ENCODE results near the gene MYH11. TPM values are rescaled to one million over a fixed set of nuclear protein-coding genes. Genes with fewer than 3 reads are reported as not detected.

The MYH11 gene
- total and polyA plus RNA-seq, 10 of the 15 experiments (the other 5 are each of a cell fraction or from before 2014, with no cell fraction given): 0.01 to 1.9 (median 0.13) TPM; not detected in 1

- Histone ChIP-seq H3K4me3 (no peak overlapping the region), H3K36me3 (ENCODE audit: control insufficient read depth in 2 of 2, insufficient read depth in 2 of 2, low read length in 1 of 2) (no peaks in the 10 kb centered on the region), H3K79me2 (ENCODE audit: control insufficient read depth, insufficient read depth, low read length) (no peaks in the 10 kb centered on the region), H3K27ac (ENCODE audit: control insufficient read depth, insufficient read depth) (no peak overlapping the region), H3K4me1 (ENCODE audit: control insufficient read depth, insufficient read depth, low read length) (no peaks in the 10 kb centered on the region), H3K9me3 (replicated peaks; ENCODE audit: control insufficient read depth, insufficient read depth, low read length) (no peaks in the 10 kb centered on the region), H3K9ac (ENCODE audit: control insufficient read depth, insufficient read depth, low read length) (no peak overlapping the region), H3K27me3 (replicated peaks in 1 of 2; ENCODE audit: control insufficient read depth in 2 of 2, insufficient read depth in 2 of 2, low read length in 1 of 2) (no peaks in the 10 kb centered on the region), H2AFZ (ENCODE audit: control insufficient read depth, low read depth, low read length) (no peak overlapping the region), H4K20me1 (ENCODE audit: control insufficient read depth, insufficient read depth) (no peaks in the 10 kb centered on the region), H3K4me2 (ENCODE audit: control insufficient read depth, insufficient read depth) (no peak overlapping the region)
- ChIA-PET POLR2A (interaction anchor here (0.5 kb wide), 1 partner anchor 348 kb away, joined by 4 read pairs; no protein-coding TSS in a partner anchor), SMC1A (ENCODE audit: uncharacterized antibody, unreplicated experiment) (interaction anchor here (1.3 kb wide), 1 partner anchor 16 kb away, joined by 3 read pairs; no protein-coding TSS in a partner anchor), RAD21 (ENCODE audit: unreplicated experiment) (no interaction called here), CTCF (no interaction called here)
- FAIRE-seq (no peak), DNase-seq (ENCODE audit: low read depth, low spot score) (no peak), ATAC-seq (no peak)
- BruUV-seq (replicated peaks): no TSS peak
- intact Hi-C loops (cut with micrococcal nuclease; ENCODE audit: unreplicated experiment) (no loop called here), in situ Hi-C loops (cut with MboI) (no loop called here)
- WGBS (ENCODE audit: insufficient coverage, insufficient replicate concordance, low lambda C conversion rate, missing lambda C conversion rate): 29% methylated on average over 4 of the region's 4 CpGs
- no peak for TF ChIP-seq YY1 (IDR thresholded peaks at IDR 0.05; ENCODE audit: low read depth, low read length)
- TF ChIP-seq EGR1 (IDR thresholded peaks at IDR 0.05; ENCODE audit: borderline replicate concordance in 1 of 2, low read depth in 2 of 2, low read length in 2 of 2): no peak
- no peak for TF ChIP-seq NBN (IDR thresholded peaks at IDR 0.05)
- TF ChIP-seq JUNB (IDR thresholded peaks at IDR 0.05): no peak
- TF ChIP-seq HDAC2 (IDR thresholded peaks at IDR 0.05): no peak
- TF ChIP-seq NR2C1 (IDR thresholded peaks at IDR 0.05): no peak
- TF ChIP-seq RELB (IDR thresholded peaks at IDR 0.05; ENCODE audit: low read depth): no peak
- TF ChIP-seq MAX (IDR thresholded peaks at IDR 0.05; ENCODE audit: low read depth, low read length): no peak
- no peak for TF ChIP-seq ATF2 (IDR thresholded peaks at IDR 0.05; ENCODE audit: low read length)
- TF ChIP-seq SMC3 (IDR thresholded peaks at IDR 0.05; ENCODE audit: borderline replicate concordance, low read length): no peak
- no peak for TF ChIP-seq POLR2A (IDR thresholded peaks at IDR 0.05; ENCODE audit: low read depth, low read length)
- no peak for TF ChIP-seq ZBTB4 (CRISPR knock-in tag; IDR thresholded peaks at IDR 0.05)
- no peak for TF ChIP-seq STAT3 (IDR thresholded peaks at IDR 0.05; ENCODE audit: low read depth, low read length)
- TF ChIP-seq ZNF274 (IDR thresholded peaks at IDR 0.05; ENCODE audit: insufficient read depth, insufficient read length): no peak
- no peak for TF ChIP-seq ZNF384 (IDR thresholded peaks at IDR 0.05; ENCODE audit: borderline replicate concordance, low read depth, low read length)
- TF ChIP-seq MEF2A (IDR thresholded peaks at IDR 0.05; ENCODE audit: insufficient read depth, low read depth, low read length): no peak
- no peak for TF ChIP-seq BCLAF1 (IDR thresholded peaks at IDR 0.05)
- TF ChIP-seq BCL11A (IDR thresholded peaks at IDR 0.05; ENCODE audit: low read depth, low read length): no peak
Observed at GRCh38 chr16:15790458-15790857, 66.4 kb downstream of the MYH11 start.
